ENCODE measurements around the gene PCP2.

The PCP2 gene

DNA sequence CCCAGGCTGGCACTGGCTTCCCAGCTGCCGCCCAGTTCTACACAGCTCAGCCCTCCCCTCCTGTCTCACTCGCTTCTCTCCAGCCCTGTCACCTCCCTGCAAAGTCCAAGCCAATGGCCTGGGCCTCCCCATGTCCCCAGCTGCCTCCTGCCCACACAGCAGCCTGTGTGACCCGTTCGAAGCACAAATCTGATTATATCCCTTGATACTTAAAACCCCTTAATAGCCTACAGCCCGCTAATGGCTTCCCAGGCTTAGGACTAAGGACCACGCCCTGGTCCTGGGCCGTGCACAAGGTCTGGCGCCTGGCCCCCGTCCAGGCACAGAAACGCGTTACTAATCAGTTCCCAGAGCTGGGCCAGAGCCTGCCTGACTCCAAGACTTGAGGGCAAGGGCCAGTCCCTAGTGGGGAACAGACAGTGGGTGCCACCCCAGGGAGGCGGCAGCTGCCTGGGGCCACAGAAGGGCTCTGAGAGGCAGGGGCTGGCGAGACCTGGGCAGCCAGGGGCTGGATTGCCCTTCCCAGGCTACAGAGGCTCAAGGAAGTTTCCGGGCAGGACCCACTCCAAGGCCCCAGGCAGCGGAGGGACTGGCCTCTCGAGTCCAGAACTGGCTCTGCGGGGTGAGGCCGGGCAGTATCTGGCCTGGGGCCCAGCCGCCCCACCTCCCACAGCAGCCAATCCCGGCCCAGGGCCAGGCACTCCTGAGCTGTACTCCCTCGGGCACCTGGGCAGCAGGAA is 14.6 kb downstream of the PCP2 start:
- DNase-seq (ENCODE audit: low read depth), result no peak

DNA sequence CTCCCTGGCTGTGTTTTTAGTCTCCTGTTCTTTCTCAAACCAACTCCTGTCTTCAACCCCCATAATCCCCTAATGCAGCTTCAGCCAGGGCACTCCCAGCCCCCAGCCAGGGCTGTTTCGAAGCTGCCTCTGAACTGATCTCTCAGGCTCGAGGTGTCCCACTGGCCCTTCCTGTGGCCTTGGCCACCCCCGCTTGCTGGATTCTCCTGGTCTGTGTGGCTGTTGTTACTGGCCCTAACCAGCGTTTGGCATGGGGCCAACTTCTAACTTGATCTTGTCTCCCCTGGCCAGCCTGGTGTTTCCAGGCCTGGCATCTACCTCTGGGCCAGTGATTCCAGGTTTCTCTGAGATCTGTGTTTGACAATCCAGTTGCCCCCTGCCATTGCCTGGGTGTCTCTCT is 15.2 kb downstream of the PCP2 start:
- no peak for DNase-seq (ENCODE audit: low read depth)

- DNase-seq (ENCODE audit: low read depth), result no peak
These were observed 15.8 kb downstream of the PCP2 start for GRCh38 chr19:7617735-7618134.

DNA sequence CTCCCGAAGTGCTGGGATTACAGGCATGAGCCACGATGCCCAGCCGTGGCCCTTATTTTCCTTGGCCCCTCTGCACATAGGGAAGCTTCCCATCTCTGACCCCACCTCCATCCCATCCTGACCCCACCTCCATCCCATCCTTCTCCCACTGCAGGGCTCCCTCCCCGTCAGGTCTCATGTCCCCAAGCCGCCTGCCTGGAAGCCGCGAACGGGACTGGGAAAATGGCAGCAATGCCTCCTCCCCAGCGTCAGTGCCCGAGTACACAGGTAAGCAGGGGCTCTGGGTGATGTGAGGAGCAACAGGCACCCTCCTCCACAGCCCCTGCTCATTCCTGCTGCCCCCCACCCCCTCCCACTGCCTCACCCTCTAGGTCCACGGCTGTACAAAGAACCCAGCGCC is 16.3 kb downstream of the PCP2 start:
- DNase-seq (ENCODE audit: low read depth), result no peak

- no peak for DNase-seq (ENCODE audit: low read depth)
These were observed 18.4 kb downstream of the PCP2 start for GRCh38 chr19:7614859-7615741.

DNA sequence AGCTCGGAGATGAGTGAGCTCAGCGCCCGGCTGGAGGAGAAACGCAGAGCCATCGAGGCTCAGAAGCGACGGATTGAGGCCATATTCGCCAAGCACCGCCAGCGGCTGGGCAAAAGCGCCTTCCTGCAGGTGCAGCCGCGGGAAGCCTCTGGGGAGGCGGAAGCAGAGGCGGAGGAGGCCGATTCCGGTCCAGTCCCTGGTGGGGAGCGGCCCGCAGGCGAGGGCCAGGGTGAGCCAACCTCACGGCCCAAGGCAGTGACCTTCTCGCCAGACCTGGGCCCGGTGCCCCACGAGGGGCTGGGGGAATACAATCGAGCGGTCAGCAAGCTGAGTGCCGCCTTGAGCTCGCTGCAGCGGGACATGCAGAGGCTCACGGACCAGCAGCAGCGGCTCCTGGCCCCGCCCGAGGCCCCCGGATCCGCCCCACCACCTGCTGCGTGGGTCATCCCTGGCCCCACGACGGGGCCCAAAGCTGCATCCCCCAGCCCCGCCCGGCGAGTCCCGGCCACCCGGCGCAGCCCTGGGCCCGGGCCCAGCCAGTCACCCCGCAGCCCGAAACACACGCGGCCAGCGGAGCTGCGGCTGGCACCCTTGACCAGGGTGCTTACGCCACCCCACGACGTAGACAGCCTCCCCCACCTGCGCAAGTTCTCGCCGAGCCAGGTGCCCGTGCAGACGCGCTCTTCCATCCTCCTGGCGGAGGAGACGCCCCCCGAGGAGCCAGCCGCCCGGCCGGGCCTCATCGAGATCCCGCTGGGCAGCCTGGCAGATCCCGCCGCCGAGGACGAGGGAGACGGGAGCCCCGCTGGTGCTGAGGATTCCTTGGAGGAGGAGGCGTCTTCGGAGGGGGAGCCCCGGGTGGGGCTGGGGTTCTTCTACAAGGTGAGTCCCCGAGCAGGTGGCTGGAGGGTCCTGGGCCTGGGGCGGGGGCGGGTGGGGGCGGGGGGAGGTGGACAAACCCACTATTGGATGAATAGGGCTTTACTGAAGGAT is 20.9 kb downstream of the PCP2 start:
- DNase-seq (ENCODE audit: low read depth), result no peak

- DNase-seq (ENCODE audit: low read depth), result no peak
These were observed 21.8 kb downstream of the PCP2 start for GRCh38 chr19:7611541-7612279.

- DNase-seq (ENCODE audit: low read depth), result no peak
These were observed 22.9 kb downstream of the PCP2 start for GRCh38 chr19:7610491-7611240.

GRCh38 chr19:7607874-7608560 is 25.5 kb downstream of the PCP2 start:
- no peak for DNase-seq (ENCODE audit: low read depth)

DNA sequence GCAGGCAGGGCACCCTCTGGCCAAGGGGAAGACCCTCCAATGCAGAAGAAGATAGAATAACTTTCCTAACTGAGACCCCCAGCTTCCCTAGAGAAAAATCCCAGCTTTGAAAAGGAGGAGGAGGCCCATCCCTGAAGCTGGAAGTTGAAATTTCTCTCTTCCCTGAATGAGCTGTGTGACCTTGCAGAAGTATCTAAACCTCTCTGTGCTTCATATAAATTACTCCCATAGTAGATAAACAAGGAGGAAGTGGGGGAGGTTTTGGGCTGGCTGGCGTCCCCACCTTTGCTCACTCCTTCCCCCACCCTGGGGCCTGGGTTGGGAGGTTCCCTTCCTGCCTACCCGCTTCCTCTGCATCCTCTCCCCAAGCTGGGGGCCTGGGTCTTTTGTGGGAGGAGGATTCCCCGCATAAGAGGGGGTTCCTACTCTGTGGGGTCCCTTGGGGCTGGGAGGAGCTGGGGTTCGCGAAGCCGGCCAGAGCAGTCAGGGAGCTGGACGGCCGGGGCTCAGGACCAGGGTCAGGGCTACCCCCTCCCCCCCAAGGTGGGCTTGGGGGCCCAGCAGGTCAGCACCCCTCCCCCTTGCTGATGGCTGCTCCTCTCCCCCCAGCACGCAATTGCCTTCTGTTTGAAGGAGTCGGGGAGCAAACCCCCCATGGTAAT is 26.2 kb downstream of the PCP2 start:
- DNase-seq (ENCODE audit: low read depth), result no peak

DNA sequence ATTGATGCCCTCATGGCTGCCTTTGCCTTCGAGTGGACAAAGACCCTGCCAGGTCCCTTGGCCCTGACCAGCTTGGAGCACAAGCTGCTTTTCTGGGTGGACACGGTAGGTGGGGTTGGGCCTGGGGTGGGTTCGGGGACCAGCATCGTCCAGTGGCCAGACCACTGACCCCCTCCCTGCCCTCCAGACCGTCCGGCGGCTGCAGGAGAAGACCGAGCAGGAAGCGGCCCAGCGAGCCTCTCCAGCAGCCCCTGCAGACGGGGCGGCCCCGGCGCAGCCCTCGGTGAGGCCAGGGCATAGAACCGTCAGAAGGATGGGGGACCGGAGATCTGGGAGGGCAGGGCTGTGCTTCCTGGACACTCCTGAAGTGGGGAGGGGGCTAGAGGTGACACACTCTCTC is 27.2 kb downstream of the PCP2 start:
- DNase-seq (ENCODE audit: low read depth), result no peak

GRCh38 chr19:7605490-7606222 is 27.9 kb downstream of the PCP2 start:
- DNase-seq (ENCODE audit: low read depth), result no peak

DNA sequence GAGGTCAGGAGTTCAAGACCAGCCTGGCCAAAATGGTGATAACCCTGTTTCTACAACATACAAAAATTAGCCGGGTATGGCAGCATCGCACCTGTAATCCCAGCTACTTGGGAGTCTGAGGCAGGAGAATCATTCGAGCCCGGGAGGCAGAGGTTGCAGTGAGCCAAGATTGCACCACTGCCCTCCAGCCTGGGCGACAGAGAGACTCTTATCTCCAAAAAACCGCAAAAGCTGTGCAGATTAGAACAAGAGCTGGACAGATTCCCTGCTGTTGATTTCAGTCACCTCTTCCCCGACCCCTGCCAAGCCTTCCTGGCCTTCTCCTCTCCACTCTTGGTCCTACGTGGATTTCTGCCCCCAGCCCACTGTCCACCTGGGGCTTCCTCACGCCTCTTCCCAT is 29.6 kb downstream of the PCP2 start:
- DNase-seq (ENCODE audit: low read depth), result no peak

DNA sequence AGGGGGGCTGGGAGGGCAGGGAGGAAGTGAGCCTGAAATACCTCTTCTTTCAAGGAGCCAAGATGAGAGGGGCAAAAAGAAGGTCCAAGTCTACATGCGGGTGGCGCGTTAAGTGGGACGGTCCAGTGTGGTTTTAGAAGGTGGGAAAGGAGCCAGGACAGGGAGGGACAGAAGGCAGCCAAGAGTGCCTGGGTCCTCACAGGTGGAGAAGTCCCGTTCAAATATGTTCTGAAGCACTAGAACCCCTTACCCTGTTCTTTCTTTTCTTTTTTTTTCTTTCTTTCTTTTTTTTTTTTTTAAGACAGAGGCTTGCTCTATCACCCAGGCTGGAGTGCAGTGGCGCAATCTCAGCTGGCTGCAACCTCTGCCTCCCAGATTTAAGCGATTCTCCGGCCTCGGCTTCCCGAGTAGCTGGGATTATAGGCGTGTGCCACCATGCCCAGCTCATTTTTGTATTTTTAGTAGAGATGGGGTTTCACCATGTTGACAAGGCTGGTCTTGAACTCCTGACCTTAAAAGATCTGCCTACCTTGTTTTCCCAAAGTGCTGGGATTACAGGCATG is 30.5 kb downstream of the PCP2 start:
- DNase-seq (ENCODE audit: low read depth), result no peak

DNA sequence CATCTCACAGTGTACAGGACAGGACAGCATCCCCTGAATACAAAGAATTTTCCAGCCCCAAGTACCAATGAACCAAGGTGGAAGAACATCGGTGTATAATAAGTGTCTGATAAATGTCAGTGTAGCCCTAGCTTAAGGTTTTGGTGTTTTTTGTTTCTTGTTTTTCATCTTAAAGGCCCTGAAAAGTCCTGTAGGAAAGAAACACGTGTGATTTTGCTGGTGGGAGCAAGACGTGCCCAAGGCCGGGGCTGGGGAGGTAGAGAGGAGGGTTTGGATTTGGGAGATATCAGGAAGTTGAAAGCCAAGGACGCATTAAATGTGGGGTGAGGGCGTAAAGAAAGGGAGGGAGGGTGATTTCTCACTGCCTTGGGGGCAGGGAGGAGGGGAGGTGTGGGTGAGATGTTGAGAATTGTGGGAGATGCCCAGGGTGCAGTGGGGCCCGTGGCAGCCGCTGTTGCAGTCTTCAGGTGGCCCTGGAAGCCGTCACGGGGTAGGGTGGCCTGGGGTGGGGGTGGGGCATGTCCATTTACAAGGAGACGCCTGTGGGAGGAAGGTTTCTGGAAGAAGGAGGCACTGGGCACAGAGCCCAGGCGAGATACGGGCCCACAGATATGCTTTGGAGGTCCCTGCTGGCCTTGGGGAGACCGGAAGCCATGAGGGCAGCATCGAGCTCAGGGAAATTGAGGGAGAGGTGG is 31.1 kb downstream of the PCP2 start:
- no peak for DNase-seq (ENCODE audit: low read depth)

DNA sequence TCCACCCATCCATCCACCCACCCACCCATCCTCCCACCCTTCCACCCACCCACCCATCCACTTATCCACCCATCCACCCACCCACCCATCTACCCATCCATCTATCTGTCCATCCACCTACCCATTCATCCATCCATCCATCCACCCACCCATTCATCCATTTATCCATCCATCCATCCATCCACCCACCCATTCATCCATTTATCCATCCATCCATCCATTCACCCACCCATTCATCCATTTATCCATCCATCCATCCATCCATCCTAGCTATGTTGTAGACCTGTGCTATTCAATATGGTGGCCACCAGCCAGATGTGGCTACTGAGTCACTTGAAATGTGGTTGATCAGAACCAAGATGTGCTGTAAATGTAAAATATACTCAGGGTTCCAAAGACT is 32.8 kb downstream of the PCP2 start:
- DNase-seq (ENCODE audit: low read depth), result no peak

- no peak for DNase-seq (ENCODE audit: low read depth)
These were observed 35.3 kb downstream of the PCP2 start for GRCh38 chr19:7598180-7598579.

- DNase-seq (ENCODE audit: low read depth), result no peak
These were observed 35.8 kb downstream of the PCP2 start for GRCh38 chr19:7597689-7598088.
